WI38 (cell line): Measurements from ENCODE around the gene MMP21.

Experiments
- H3K4me3 ChIP-seq: 2 replicates; pipeline ENCODE4 v1.5.1; 2011; ENCODE audit warnings: low read depth, mild to moderate bottlenecking, control low read depth, low read length
- CTCF ChIP-seq: IDR thresholded peaks from 2 replicates; pipeline ENCODE4 v1.5.1; 2012; ENCODE audit warnings: low read depth, mild to moderate bottlenecking, control low read depth, low read length

Gene MMP21

GRCh38 chr10:125765835-125766234 is 9.8 kb downstream of the MMP21 start:
- no peak overlapping the region for H3K4me3 ChIP-seq
- no peak for TF ChIP-seq CTCF

- no peak for TF ChIP-seq CTCF
- H3K4me3 ChIP-seq, result no peak overlapping the region
Measured at GRCh38 chr10:125762692-125763648, 12.7 kb downstream of the MMP21 start.

GRCh38 chr10:125761961-125762360 is 13.7 kb downstream of the MMP21 start:
- TF ChIP-seq CTCF, result no peak
- no peak overlapping the region for H3K4me3 ChIP-seq

- no peak for TF ChIP-seq CTCF
Measured at GRCh38 chr10:125757742-125758141, 17.9 kb downstream of the MMP21 start.

GRCh38 chr10:125756853-125757487 is 18.7 kb downstream of the MMP21 start:
- TF ChIP-seq CTCF, result no peak
- H3K4me3 ChIP-seq, result no peak overlapping the region

More at GRCh38 chr10:125757742-125758141, 17.9 kb downstream of the MMP21 start:
- no peak overlapping the region for H3K4me3 ChIP-seq

- TF ChIP-seq CTCF, result no peak
- no peak overlapping the region for H3K4me3 ChIP-seq
Measured at GRCh38 chr10:125756196-125756595, 19.4 kb downstream of the MMP21 start.

GRCh38 chr10:125747417-125747816 is 28.2 kb downstream of the MMP21 start:
- no peak overlapping the region for H3K4me3 ChIP-seq
- no peak for TF ChIP-seq CTCF
